ENCODE results near the gene H19.

DNA sequence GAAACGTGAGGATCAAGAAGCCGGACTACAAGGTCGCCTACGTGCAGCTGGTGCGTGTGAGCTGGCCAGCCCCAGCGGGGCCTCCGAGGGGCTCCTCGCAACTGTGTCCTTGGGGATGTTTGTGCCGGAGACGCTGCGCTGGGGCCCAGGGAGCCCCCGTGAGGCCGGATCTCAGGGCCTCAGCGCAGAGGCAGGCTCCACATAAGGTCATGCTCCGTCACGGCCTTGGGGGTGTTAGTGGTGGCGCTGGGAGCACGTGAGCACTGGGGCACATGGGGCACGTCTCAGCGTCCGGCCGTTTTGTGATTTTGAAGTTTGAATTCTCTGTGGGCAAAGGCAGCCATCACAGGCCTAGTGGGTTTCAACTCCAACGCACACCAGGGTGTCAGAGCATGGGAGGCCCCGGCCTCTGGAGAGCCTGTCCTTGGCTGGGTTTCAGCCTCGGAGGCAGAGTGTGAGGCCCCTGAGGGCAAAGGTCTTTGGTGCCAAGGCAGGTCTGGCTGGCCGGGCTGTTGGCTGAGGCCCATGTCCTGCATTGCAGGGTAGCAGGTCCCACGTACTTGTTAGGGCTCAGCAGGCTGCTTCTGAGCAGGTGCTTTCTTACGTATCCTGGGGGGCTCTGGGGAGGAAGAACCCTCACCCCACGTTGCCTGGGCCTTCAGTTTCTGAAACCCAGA, 44.7 kb downstream of the H19 start:
- TF ChIP-seq, protein P1, sequence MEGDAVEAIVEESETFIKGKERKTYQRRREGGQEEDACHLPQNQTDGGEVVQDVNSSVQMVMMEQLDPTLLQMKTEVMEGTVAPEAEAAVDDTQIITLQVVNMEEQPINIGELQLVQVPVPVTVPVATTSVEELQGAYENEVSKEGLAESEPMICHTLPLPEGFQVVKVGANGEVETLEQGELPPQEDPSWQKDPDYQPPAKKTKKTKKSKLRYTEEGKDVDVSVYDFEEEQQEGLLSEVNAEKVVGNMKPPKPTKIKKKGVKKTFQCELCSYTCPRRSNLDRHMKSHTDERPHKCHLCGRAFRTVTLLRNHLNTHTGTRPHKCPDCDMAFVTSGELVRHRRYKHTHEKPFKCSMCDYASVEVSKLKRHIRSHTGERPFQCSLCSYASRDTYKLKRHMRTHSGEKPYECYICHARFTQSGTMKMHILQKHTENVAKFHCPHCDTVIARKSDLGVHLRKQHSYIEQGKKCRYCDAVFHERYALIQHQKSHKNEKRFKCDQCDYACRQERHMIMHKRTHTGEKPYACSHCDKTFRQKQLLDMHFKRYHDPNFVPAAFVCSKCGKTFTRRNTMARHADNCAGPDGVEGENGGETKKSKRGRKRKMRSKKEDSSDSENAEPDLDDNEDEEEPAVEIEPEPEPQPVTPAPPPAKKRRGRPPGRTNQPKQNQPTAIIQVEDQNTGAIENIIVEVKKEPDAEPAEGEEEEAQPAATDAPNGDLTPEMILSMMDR (IDR thresholded peaks at IDR 0.05) = no peak
- TF ChIP-seq MXI1 (IDR thresholded peaks at IDR 0.05; ENCODE audit: low read depth, low read length) (no peak), EP300 (IDR thresholded peaks at IDR 0.05; ENCODE audit: borderline replicate concordance in 1 of 2, low read depth in 1 of 2, low read length in 1 of 2) (no peak)
- TF ChIP-seq, protein P2, sequence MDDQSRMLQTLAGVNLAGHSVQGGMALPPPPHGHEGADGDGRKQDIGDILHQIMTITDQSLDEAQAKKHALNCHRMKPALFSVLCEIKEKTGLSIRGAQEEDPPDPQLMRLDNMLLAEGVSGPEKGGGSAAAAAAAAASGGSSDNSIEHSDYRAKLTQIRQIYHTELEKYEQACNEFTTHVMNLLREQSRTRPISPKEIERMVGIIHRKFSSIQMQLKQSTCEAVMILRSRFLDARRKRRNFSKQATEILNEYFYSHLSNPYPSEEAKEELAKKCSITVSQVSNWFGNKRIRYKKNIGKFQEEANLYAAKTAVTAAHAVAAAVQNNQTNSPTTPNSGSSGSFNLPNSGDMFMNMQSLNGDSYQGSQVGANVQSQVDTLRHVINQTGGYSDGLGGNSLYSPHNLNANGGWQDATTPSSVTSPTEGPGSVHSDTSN (IDR thresholded peaks at IDR 0.05) = no peak
